K562 (cell line): Measurements from ENCODE around the gene POGZ. TPM values are rescaled to one million over a fixed set of nuclear protein-coding genes. Genes with fewer than 3 reads are reported as not detected.
A peak's percentile ranks its signal among the peaks of the same experiment; 100 is the strongest.

Experiments used
- ATAC-seq: fragments of 200-7000 bp; cut with Tn5 transposase; 3 replicates; pipeline ENCODE4 v1.9.1; 2020; ENCODE audit warnings: moderate library complexity
- BruUV-seq: library from RNA; stranded (reverse); fragments of 400-500 nt; replicated peaks from 2 replicates; lab custom pipeline; 2021; lab: Mats Ljungman, UMichigan
- CTCF ChIA-PET: fragments of 300-600 bp; formaldehyde crosslinking; extraction: SDS; loops from one replicate; lab custom pipeline; 2021; ENCODE audit warnings: low intra/inter-chr PET ratio; lab: Yijun Ruan, JAX
- POLR2A ChIA-PET: fragments of 300-600, 350-650 bp; sonication (Branson Sonifier 250); formaldehyde crosslinking; extraction: SDS; loops from one replicate; lab custom pipeline; 2021; ENCODE audit warnings: antibody characterized with exemption, inconsistent platforms; lab: Yijun Ruan, JAX
- DNase-seq, 4 experiments: peaks; one replicate each; pipeline versions ENCODE4 v3.0.0 to v3.0.0-alpha.2; 2011 to 2018; ENCODE audit warnings: low spot score in 3 of 4, mixed read lengths in 3 of 4; ENCODE audit errors: extremely low read depth in 1 of 4
- FAIRE-seq: peaks from 2 replicates; lab custom pipeline; 2011; peaks lifted over from hg19 to GRCh38; lab: Jason Lieb, UNC
- H2AFZ ChIP-seq: 2 replicates; pipeline ENCODE4 v1.6.0; 2011; ENCODE audit warnings: low read depth, low read length, control low read depth, inconsistent platforms
- H3K27ac ChIP-seq: fragments of 200-600 bp; 3 replicates; pipeline ENCODE4 v1.8.0; 2011; ENCODE audit warnings: low read depth, mild to moderate bottlenecking, control low read depth, inconsistent platforms, low read length, moderate library complexity, mixed read lengths; ENCODE audit errors: extremely low read depth
- H3K27me3 ChIP-seq, 2 experiments: fragments of 300-600 bp in 1 of 2; 2 replicates in 1 of 2; 3 replicates in 1 of 2; pipeline versions ENCODE4 v1.6.0 to v1.8.0; 2011; ENCODE audit warnings: inconsistent platforms in 2 of 2, low read length in 2 of 2, mild to moderate bottlenecking in 1 of 2, mixed read lengths in 1 of 2, moderate library complexity in 1 of 2; ENCODE audit not compliant: control insufficient read depth in 2 of 2, insufficient read depth in 2 of 2
- H3K36me3 ChIP-seq: fragments of 300-600 bp; 3 replicates; pipeline ENCODE4 v1.8.0; 2011; ENCODE audit warnings: mild to moderate bottlenecking, low read length, inconsistent platforms; ENCODE audit not compliant: control insufficient read depth, insufficient read depth
- H3K4me1 ChIP-seq, 2 experiments: fragments of 200-600 bp in 1 of 2; replicated peaks in 1 of 2; 2 replicates in 1 of 2; 3 replicates in 1 of 2; pipeline versions ENCODE4 v1.5.1 to v1.8.0; 2011; ENCODE audit warnings: inconsistent platforms in 2 of 2, low read length in 2 of 2, mild to moderate bottlenecking in 1 of 2, mixed read lengths in 1 of 2, moderate library complexity in 1 of 2; ENCODE audit not compliant: control insufficient read depth in 2 of 2, insufficient read depth in 2 of 2
- H3K4me2 ChIP-seq: 2 replicates; pipeline ENCODE4 v1.6.1; 2011; ENCODE audit warnings: low read length, control low read depth, inconsistent platforms, mixed read lengths; ENCODE audit not compliant: insufficient read depth
- H3K4me3 ChIP-seq: fragments of 200-600 bp; sonication (generic), shearing (Covaris generic); 2 replicates; pipeline ENCODE4 v1.5.1; 2016; ENCODE audit warnings: control low read depth, inconsistent platforms
- H3K79me2 ChIP-seq: fragments of 200-600 bp; 3 replicates; pipeline ENCODE4 v1.8.0; 2011; ENCODE audit warnings: low read length, inconsistent platforms; ENCODE audit not compliant: control insufficient read depth, insufficient read depth
- H3K9ac ChIP-seq, 2 experiments: 2 replicates each; pipeline versions ENCODE4 v1.6.0 to v1.6.1; 2011; ENCODE audit warnings: low read depth in 2 of 2, low read length in 2 of 2, control low read depth in 1 of 2, inconsistent platforms in 1 of 2, mild to moderate bottlenecking in 1 of 2, mixed read lengths in 1 of 2; ENCODE audit not compliant: insufficient read depth in 1 of 2
- H3K9me1 ChIP-seq: one replicate; pipeline ENCODE4 v1.6.0; 2011; ENCODE audit warnings: inconsistent platforms, mild to moderate bottlenecking, low read length, moderate library complexity; ENCODE audit not compliant: control insufficient read depth, insufficient read depth
- H3K9me3 ChIP-seq: replicated peaks from 2 replicates; pipeline ENCODE4 v1.5.1; 2011; ENCODE audit warnings: low read depth, low read length, inconsistent platforms; ENCODE audit not compliant: control insufficient read depth, insufficient read depth
- H4K20me1 ChIP-seq: replicated peaks from 2 replicates; pipeline ENCODE4 v1.6.1; 2011; ENCODE audit warnings: low read length, inconsistent platforms, mixed read lengths; ENCODE audit not compliant: control insufficient read depth, insufficient read depth
- ETS2 ChIP-seq: IDR thresholded peaks from 2 replicates; pipeline ENCODE4 v1.6.1; 2016; ENCODE audit warnings: borderline replicate concordance, missing genetic modification characterization, mild to moderate bottlenecking, moderate library complexity, missing compliant biosample characterization; ENCODE audit not compliant: poor library complexity, severe bottlenecking
- EWSR1 ChIP-seq: fragments of 450-650 bp; IDR thresholded peaks from 2 replicates; pipeline ENCODE4 v1.6.1; 2018; ENCODE audit warnings: borderline replicate concordance, mild to moderate bottlenecking, low read depth, moderate library complexity; ENCODE audit not compliant: partially characterized antibody
- HBP1 ChIP-seq: fragments of 450-650 bp; formaldehyde crosslinking; IDR thresholded peaks from 2 replicates; pipeline ENCODE4 v1.4.0; 2022; ENCODE audit warnings: missing genetic modification characterization
- KLF1 ChIP-seq: fragments of 450-650 bp; IDR thresholded peaks from 2 replicates; pipeline ENCODE4 v1.6.1; 2016; ENCODE audit warnings: missing genetic modification characterization, missing compliant biosample characterization
- NCOA2 ChIP-seq, 2 experiments: fragments of 450-650 bp; IDR thresholded peaks; 2 replicates each; pipeline ENCODE4 v1.6.1; 2018; ENCODE audit warnings: mild to moderate bottlenecking in 2 of 2, moderate library complexity in 1 of 2; ENCODE audit not compliant: partially characterized antibody in 2 of 2
- RFX7 ChIP-seq: fragments of 250-450 bp; sonication (Bioruptor Pico); IDR thresholded peaks from 2 replicates; pipeline ENCODE4 v1.5.1; 2021; ENCODE audit warnings: mild to moderate bottlenecking
- SFPQ ChIP-seq: fragments of 200-400 bp; formaldehyde crosslinking; IDR thresholded peaks from 2 replicates; pipeline ENCODE4 v1.6.1; 2017; ENCODE audit warnings: mild to moderate bottlenecking, low read depth, low read length, moderate library complexity
- ZNF41 ChIP-seq: fragments of 250-450 bp; sonication (Bioruptor Pico); conservative IDR thresholded peaks from 2 replicates; pipeline ENCODE4 v1.4.0; 2020; ENCODE audit warnings: mild to moderate bottlenecking
- WGBS: fragments of 100-300 bp; shearing (Covaris generic); methylation state at CpG from one replicate; pipeline ENCODE4 v1.1.6; 2016; ENCODE audit warnings: low coverage, mixed read lengths; ENCODE audit not compliant: insufficient coverage; ENCODE audit errors: missing lambda C conversion rate; 5-methylcytosine and 5-hydroxymethylcytosine counted together
- in situ Hi-C: fragments of 300-500 bp; cut with MboI; formaldehyde crosslinking; loops from 4 replicates; pipeline ENCODE4 v1.15.0; 2018; ENCODE audit warnings: inconsistent platforms, mixed read lengths
- intact Hi-C: fragments of 100-400 bp; cut with micrococcal nuclease; formaldehyde crosslinking; loops from 2 replicates; pipeline ENCODE4 v1.14.2; 2022
- polyA plus RNA-seq, 8 experiments: library from polyadenylated mRNA; depleted of rRNA in 4 of 8; stranded (reverse) in 5 of 8; unstranded in 3 of 8; fragments of >200 nt; fragmentation: Nextera tagmentation in 2 of 8; fragmentation: Illumina TruSeq in 1 of 8; extraction: Ambion mirVana in 2 of 8; extraction: Trizol in 1 of 8; gene quantifications; 2 replicates each; pipeline versions ENCODE4 v1.2.1 to v1.2.3, GENCODE V29; 2011 to 2014; ENCODE audit warnings: inconsistent platforms in 1 of 8, missing spikeins in 1 of 8
- total RNA-seq, 7 experiments: library from RNA; depleted of rRNA in 6 of 7; stranded (reverse); fragments of >200 nt in 6 of 7; fragmentation: Illumina TruSeq in 2 of 7; extraction: Trizol in 2 of 7; gene quantifications; 2 replicates each; pipeline versions ENCODE4 v1.2.1 to v1.2.3, GENCODE V29; 2011 to 2021; ENCODE audit warnings: low replicate concordance in 1 of 7

The POGZ gene
- total and polyA plus RNA-seq, 9 of the 15 experiments (the other 6 are each of a cell fraction or from before 2014, with no cell fraction given) = 9.4 to 40.6 (median 21.6) TPM

GRCh38 chr1:151367658-151368392 lies 91.5 kb downstream of the POGZ start:
- no peak overlapping the region for H3K27ac ChIP-seq
- H2AFZ ChIP-seq = no peak overlapping the region
- no peak for ATAC-seq
- no TSS peak for BruUV-seq
- H3K9me1 ChIP-seq = no peaks in the 10 kb centered on the region
- no peaks in the 10 kb centered on the region for H3K27me3 ChIP-seq
- H3K4me2 ChIP-seq = no peak overlapping the region
- WGBS = 79% methylated on average over 8 of the region's 8 CpGs
- peaks cover 26 to 42% of the 10 kb centered on the region in 2 experiments for H3K4me1 ChIP-seq
- peaks cover 16% of the 10 kb centered on the region for H3K79me2 ChIP-seq
- peaks cover 39% of the 10 kb centered on the region; the same call in 2 of the 3 replicates for H3K36me3 ChIP-seq
- POLR2A ChIA-PET = interaction anchor here (0.6 to 1.4 kb wide), 6 partner anchors 16 to 86 kb away, joined by 3 to 6 read pairs (median 4); partner anchors contain the start of gene PI4KB
- no peaks in the 10 kb centered on the region for H4K20me1 ChIP-seq
- no peak for DNase-seq
- no peak for FAIRE-seq
- H3K9ac ChIP-seq = peak overlapping the region in 1 of 2 experiments; percentile 64; a peak in 1 of 4 replicates
- TF ChIP-seq NCOA2 (IDR thresholded peaks at IDR 0.05; ENCODE audit: partially characterized antibody in 2 of 2) = no peak
- TF ChIP-seq ETS2 (tag) = no peak
- no peak for TF ChIP-seq KLF1 (tag)
- TF ChIP-seq EWSR1 = no peak
- no peak for TF ChIP-seq HBP1 (CRISPR knock-in tag)
- no peak for TF ChIP-seq SFPQ
- TF ChIP-seq ZNF41 (CRISPR knock-in tag) = no peak
- TF ChIP-seq RFX7 (CRISPR knock-in tag) = no peak
- no peak overlapping the region for H3K4me3 ChIP-seq
- in situ Hi-C loops (no loop called here), intact Hi-C loops (no loop called here)
- CTCF ChIA-PET = no interaction called here
- H3K9me3 ChIP-seq = 0 out of 2 replicates have a peak, but pooled peaks cover 2% of the 10 kb centered on the region
